ENCODE measurements around the gene SRRD. TPM values are rescaled to one million over a fixed set of nuclear protein-coding genes. Genes with fewer than 3 reads are reported as not detected.

The SRRD gene
- total RNA-seq, 4 donors from 2014 or later, result 11.2 to 16.3 (median 14.1) TPM

DNA sequence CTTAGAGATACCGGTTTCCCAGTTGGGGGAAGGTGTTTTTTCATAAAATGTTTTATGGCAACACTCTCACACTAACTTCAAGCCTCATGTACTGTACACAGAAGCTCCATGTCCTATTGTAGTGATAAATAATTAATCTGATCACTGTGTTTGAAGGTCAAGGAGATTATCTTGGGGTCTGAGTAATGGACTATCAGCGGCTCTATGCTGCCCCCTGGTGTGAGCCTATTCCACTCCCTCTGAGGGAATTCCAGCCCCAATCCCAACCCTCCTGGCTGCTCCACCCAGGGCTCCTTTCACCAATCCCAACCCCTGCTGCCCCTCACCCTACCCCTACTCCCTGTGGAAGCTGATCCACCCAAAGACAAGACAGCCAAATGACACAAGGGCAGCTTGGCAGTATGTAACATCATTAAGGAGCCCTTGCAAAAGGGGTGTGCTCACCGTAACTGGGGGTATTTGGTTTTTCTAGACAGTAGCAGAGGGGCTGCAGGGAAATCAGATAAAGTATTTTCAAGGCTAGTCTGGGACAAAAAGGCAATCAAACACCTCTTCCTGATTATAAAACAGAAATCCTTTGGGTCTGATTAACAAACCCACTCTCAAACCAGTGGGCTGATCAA lies 22.4 kb upstream of the SRRD start:
- no peak overlapping the region for H3K4me3 ChIP-seq
- H3K4me1 ChIP-seq, result peaks cover 43% of the 10 kb centered on the region
- no peaks in the 10 kb centered on the region for H3K27me3 ChIP-seq
- H3K36me3 ChIP-seq, result peaks cover 74% of the 10 kb centered on the region
- no peaks in the 10 kb centered on the region for H3K9me3 ChIP-seq
- WGBS, result 31% methylated on average over 3 of the region's 3 CpGs
- DNase-seq (ENCODE audit: low spot score in 2 of 2), result no peak
- no peak overlapping the region for H3K27ac ChIP-seq
- TF ChIP-seq EP300 (IDR thresholded peaks at IDR 0.05) (no peak), POLR2AphosphoS5 (IDR thresholded peaks at IDR 0.05) (no peak), POLR2A (IDR thresholded peaks at IDR 0.05) (no peak)
- TF ChIP-seq, protein P1, sequence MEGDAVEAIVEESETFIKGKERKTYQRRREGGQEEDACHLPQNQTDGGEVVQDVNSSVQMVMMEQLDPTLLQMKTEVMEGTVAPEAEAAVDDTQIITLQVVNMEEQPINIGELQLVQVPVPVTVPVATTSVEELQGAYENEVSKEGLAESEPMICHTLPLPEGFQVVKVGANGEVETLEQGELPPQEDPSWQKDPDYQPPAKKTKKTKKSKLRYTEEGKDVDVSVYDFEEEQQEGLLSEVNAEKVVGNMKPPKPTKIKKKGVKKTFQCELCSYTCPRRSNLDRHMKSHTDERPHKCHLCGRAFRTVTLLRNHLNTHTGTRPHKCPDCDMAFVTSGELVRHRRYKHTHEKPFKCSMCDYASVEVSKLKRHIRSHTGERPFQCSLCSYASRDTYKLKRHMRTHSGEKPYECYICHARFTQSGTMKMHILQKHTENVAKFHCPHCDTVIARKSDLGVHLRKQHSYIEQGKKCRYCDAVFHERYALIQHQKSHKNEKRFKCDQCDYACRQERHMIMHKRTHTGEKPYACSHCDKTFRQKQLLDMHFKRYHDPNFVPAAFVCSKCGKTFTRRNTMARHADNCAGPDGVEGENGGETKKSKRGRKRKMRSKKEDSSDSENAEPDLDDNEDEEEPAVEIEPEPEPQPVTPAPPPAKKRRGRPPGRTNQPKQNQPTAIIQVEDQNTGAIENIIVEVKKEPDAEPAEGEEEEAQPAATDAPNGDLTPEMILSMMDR (IDR thresholded peaks at IDR 0.05), result peak; percentile 25 to 74

DNA sequence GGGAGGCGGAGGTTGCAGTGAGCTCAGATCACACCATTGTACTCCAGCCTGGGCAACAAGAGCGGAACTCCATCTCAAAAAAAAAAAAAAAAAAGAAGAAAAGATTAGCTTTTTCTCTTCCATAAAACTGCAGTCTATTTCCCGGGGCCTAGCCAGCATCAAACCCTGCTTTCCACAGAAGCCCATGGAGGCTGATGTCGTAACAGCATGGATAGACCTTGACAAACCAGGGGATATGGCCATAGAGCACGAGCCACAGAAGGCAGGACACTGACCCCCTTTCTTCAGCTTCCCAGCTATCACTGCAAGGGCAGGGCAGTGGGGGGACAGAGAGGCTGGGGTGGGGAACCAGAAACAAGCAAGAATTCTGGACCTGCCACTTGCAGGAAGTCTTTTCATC lies 21.6 kb upstream of the SRRD start:
- DNase-seq (ENCODE audit: low spot score in 2 of 2), result no peak
- TF ChIP-seq POLR2A (IDR thresholded peaks at IDR 0.05) (no peak), POLR2AphosphoS5 (IDR thresholded peaks at IDR 0.05) (no peak), EP300 (IDR thresholded peaks at IDR 0.05) (no peak)
- TF ChIP-seq, protein P1 (IDR thresholded peaks at IDR 0.05), result no peak
- 100% methylated on average over 5 of the region's 5 CpGs for WGBS

DNA sequence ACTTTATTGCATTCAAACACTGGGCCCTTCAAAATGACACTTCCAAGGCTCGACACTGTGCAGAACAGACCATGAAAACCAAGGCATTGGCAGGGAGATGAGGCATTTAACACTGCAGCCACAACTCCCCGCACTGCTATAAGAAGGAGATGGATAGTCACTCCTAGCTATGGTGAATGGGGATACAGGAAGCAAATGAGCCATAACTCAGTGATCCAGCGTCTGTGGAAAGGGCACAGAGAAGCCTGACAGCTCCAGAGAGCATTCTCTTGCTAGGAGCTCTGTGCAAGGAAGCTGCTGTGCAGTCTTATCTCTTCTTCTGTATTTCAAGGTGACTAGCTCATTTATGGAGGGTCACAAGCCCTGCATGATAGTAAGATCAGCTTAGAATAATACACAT lies 21.0 kb upstream of the SRRD start:
- Histone ChIP-seq H3K9me3 (no peaks in the 10 kb centered on the region), H3K27ac (peak overlapping the region; percentile 29), H3K4me1 (peaks cover 43% of the 10 kb centered on the region), H3K36me3 (peaks cover 73% of the 10 kb centered on the region), H3K27me3 (no peaks in the 10 kb centered on the region), H3K4me3 (no peak overlapping the region)
- TF ChIP-seq, protein P1 (IDR thresholded peaks at IDR 0.05), result no peak
- TF ChIP-seq EP300 (IDR thresholded peaks at IDR 0.05) (no peak), POLR2AphosphoS5 (IDR thresholded peaks at IDR 0.05) (no peak), POLR2A (IDR thresholded peaks at IDR 0.05) (no peak)
- no peak for DNase-seq (ENCODE audit: low spot score in 2 of 2)
- 81% methylated on average over 3 of the region's 3 CpGs for WGBS

More for the DNA sequence above, 21.6 kb upstream of the SRRD start:
- Histone ChIP-seq H3K27me3 (no peaks in the 10 kb centered on the region), H3K4me1 (peaks cover 43% of the 10 kb centered on the region), H3K27ac (no peak overlapping the region), H3K4me3 (no peak overlapping the region), H3K36me3 (peaks cover 77% of the 10 kb centered on the region), H3K9me3 (no peaks in the 10 kb centered on the region)

DNA sequence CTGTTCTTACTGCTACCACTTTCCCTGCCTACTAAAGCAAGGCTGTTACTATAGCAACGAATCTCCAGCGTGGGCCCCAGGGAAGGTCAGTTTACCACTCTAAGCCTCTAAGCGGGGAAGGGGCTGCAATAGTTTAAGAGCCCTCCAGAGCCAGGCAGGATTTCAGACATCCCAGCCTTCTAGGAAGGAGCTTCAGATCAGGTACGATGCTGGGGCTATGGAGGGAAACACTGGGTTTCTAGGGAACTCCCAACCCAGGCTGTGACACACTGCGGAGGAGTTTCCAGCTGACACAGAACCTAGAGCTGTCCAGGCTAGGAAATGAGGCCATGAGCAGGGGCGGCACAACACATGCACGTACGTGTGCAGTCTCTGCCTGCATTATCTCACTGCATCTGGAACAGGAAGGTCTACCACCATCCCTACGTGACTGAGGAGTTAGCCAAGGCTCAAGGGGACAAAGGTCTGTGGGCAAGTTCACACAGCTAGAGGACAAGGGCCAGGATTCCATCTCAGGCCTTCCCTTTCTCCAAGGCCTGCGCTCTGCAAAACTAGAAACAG lies 20.5 kb upstream of the SRRD start:
- WGBS, result 60% methylated on average over 10 of the region's 10 CpGs
- H3K36me3 ChIP-seq, result peaks cover 73% of the 10 kb centered on the region
- TF ChIP-seq, protein P1 (IDR thresholded peaks at IDR 0.05), result no peak

DNA sequence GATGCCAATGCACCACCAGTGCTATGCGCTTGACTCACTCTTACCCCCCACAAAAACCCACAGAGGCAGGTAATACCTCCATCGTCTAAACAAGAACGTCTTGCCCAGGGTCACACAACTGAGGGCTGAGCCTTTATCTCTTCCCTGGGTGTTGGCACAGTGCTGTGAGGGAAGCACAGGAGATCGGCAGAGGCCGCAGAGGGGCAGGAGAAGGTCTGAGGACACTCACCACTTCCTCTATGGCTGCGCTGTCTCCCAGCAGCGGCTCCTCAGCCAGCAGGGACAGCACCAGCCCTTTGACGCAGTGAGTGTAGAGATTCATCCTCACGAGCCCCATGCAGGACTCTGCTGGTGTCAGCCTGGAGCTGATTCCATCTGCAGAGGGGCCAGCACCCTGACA lies 20.0 kb upstream of the SRRD start:
- DNase-seq (ENCODE audit: low spot score in 2 of 2), result no peak
- 91% methylated on average over 4 of the region's 9 CpGs for WGBS

More for the DNA sequence above, 20.5 kb upstream of the SRRD start:
- Histone ChIP-seq H3K4me3 (no peak overlapping the region), H3K4me1 (peaks cover 43% of the 10 kb centered on the region), H3K27me3 (no peaks in the 10 kb centered on the region), H3K9me3 (no peaks in the 10 kb centered on the region), H3K27ac (peak overlapping the region; percentile 29)
- DNase-seq (ENCODE audit: low spot score in 2 of 2), result no peak

More for the DNA sequence above, 20.0 kb upstream of the SRRD start:
- Histone ChIP-seq H3K4me1 (peaks cover 43% of the 10 kb centered on the region), H3K4me3 (no peak overlapping the region), H3K27ac (peak overlapping the region; percentile 29), H3K9me3 (no peaks in the 10 kb centered on the region), H3K27me3 (no peaks in the 10 kb centered on the region), H3K36me3 (peaks cover 73% of the 10 kb centered on the region)
- TF ChIP-seq POLR2A (IDR thresholded peaks at IDR 0.05) (no peak), EP300 (IDR thresholded peaks at IDR 0.05) (no peak), POLR2AphosphoS5 (IDR thresholded peaks at IDR 0.05) (no peak)
- TF ChIP-seq, protein P1 (IDR thresholded peaks at IDR 0.05), result no peak

All from suprapubic skin (tissue), 4 donors.